GM12878 (cell line): ENCODE data around the gene ATF7IP. TPM values are rescaled to one million over a fixed set of nuclear protein-coding genes. Genes with fewer than 3 reads are reported as not detected.
A peak's percentile ranks its signal among the peaks of the same experiment; 100 is the strongest.

Experiments
- ATAC-seq: fragments of 200-7000 bp; cut with Tn5 transposase; 3 replicates; pipeline ENCODE4 v1.9.1; 2020; ENCODE audit warnings: mild to moderate bottlenecking, moderate library complexity
- BruUV-seq: library from RNA; stranded (reverse); fragments of 400-500 nt; replicated peaks from 2 replicates; lab custom pipeline; 2021; lab: Mats Ljungman, UMichigan
- CTCF ChIA-PET: fragments of 300-600 bp; sonication (Branson Sonifier 250); formaldehyde crosslinking; extraction: SDS; loops from one replicate; lab custom pipeline; 2021; ENCODE audit warnings: inconsistent platforms; lab: Yijun Ruan, JAX
- POLR2A ChIA-PET: fragments of 350-600 bp; formaldehyde crosslinking; extraction: SDS; loops from one replicate; lab custom pipeline; 2021; ENCODE audit warnings: inconsistent platforms; lab: Charles Lee
- RAD21 ChIA-PET: fragments of 300-600 bp; sonication (Branson Sonifier 250); formaldehyde crosslinking; loops from one replicate; lab custom pipeline; 2023; ENCODE audit warnings: antibody characterized with exemption; ENCODE audit not compliant: unreplicated experiment; lab: Charles Lee
- SMC1A ChIA-PET: fragments of 300-600 bp; sonication (Branson Sonifier 250); formaldehyde crosslinking; loops from one replicate; lab custom pipeline; 2023; ENCODE audit not compliant: unreplicated experiment, uncharacterized antibody; lab: Charles Lee
- DNase-seq: peaks from one replicate; pipeline ENCODE4 v3.0.0-alpha.2; 2011; ENCODE audit warnings: low read depth, low spot score
- FAIRE-seq: peaks from 3 replicates; lab custom pipeline; 2011; peaks lifted over from hg19 to GRCh38; lab: Jason Lieb, UNC
- H2AFZ ChIP-seq: 2 replicates; pipeline ENCODE4 v1.6.0; 2011; ENCODE audit warnings: low read depth, low read length, control low read depth; ENCODE audit not compliant: control insufficient read depth
- H3K27ac ChIP-seq: 2 replicates; pipeline ENCODE4 v1.5.1; 2011; ENCODE audit warnings: control low read depth; ENCODE audit not compliant: control insufficient read depth, insufficient read depth
- H3K27me3 ChIP-seq, 2 experiments: replicated peaks in 1 of 2; 2 replicates each; pipeline versions ENCODE4 v1.6.0 to v1.6.1; 2011; ENCODE audit warnings: low read length in 1 of 2; ENCODE audit not compliant: control insufficient read depth in 2 of 2, insufficient read depth in 2 of 2
- H3K36me3 ChIP-seq, 2 experiments: 2 replicates each; pipeline ENCODE4 v1.5.1; 2011; ENCODE audit warnings: low read length in 1 of 2; ENCODE audit not compliant: control insufficient read depth in 2 of 2, insufficient read depth in 2 of 2
- H3K4me1 ChIP-seq: 2 replicates; pipeline ENCODE4 v1.6.1; 2011; ENCODE audit warnings: mild to moderate bottlenecking, low read length, moderate library complexity, mixed read lengths; ENCODE audit not compliant: control insufficient read depth, insufficient read depth
- H3K4me2 ChIP-seq: 2 replicates; pipeline ENCODE4 v1.6.0; 2011; ENCODE audit warnings: control low read depth; ENCODE audit not compliant: control insufficient read depth, insufficient read depth
- H3K4me3 ChIP-seq: fragments of 200-600 bp; sonication (generic); 2 replicates; pipeline ENCODE4 v1.5.1; 2016
- H3K79me2 ChIP-seq: 2 replicates; pipeline ENCODE4 v1.6.0; 2011; ENCODE audit warnings: low read length; ENCODE audit not compliant: control insufficient read depth, insufficient read depth
- H3K9ac ChIP-seq: 2 replicates; pipeline ENCODE4 v1.8.0; 2011; ENCODE audit warnings: low read length, control low read depth, mixed read lengths; ENCODE audit not compliant: control insufficient read depth, insufficient read depth
- H3K9me3 ChIP-seq: replicated peaks from 3 replicates; pipeline ENCODE4 v1.5.1; 2011; ENCODE audit warnings: mild to moderate bottlenecking, low read length; ENCODE audit not compliant: control insufficient read depth, insufficient read depth
- H4K20me1 ChIP-seq: 2 replicates; pipeline ENCODE4 v1.6.0; 2011; ENCODE audit not compliant: control insufficient read depth, insufficient read depth
- ATF7 ChIP-seq: fragments of 450-650 bp; IDR thresholded peaks from 2 replicates; pipeline ENCODE4 v1.6.1; 2016; ENCODE audit warnings: low read depth, mild to moderate bottlenecking
- EP300 ChIP-seq, 2 experiments: fragments of 150-350 bp in 1 of 2; IDR thresholded peaks; 2 replicates each; pipeline ENCODE4 v1.6.1; 2011 to 2012; ENCODE audit warnings: low read depth in 2 of 2, low read length in 2 of 2, borderline replicate concordance in 1 of 2, improper control_type of control experiment in 1 of 2, inconsistent platforms in 1 of 2; ENCODE audit not compliant: control insufficient read depth in 1 of 2
- NFIC ChIP-seq: IDR thresholded peaks from 2 replicates; pipeline ENCODE4 v1.6.1; 2012; ENCODE audit warnings: low read depth, mild to moderate bottlenecking, inconsistent platforms, low read length, moderate library complexity
- SIN3A ChIP-seq: IDR thresholded peaks from 2 replicates; pipeline ENCODE4 v1.6.1; 2012; ENCODE audit warnings: low read depth, low read length, improper control_type of control experiment
- SIX5 ChIP-seq: IDR thresholded peaks from 2 replicates; pipeline ENCODE4 v1.6.1; 2011; ENCODE audit warnings: mild to moderate bottlenecking, low read depth, low read length, moderate library complexity; ENCODE audit not compliant: severe bottlenecking
- SUPT20H ChIP-seq: IDR thresholded peaks from 2 replicates; pipeline ENCODE4 v1.6.1; 2011; ENCODE audit warnings: low read depth, mild to moderate bottlenecking, low read length, moderate library complexity, borderline replicate concordance; ENCODE audit not compliant: control insufficient read depth
- ZSCAN29 ChIP-seq: fragments of 450-650 bp; IDR thresholded peaks from 2 replicates; pipeline ENCODE4 v1.6.1; 2017; ENCODE audit warnings: mild to moderate bottlenecking, moderate library complexity
- WGBS: methylation state at CpG from one replicate; pipeline ENCODE4 v1.1.6; 2016; ENCODE audit warnings: low lambda C conversion rate; ENCODE audit not compliant: insufficient replicate concordance, insufficient coverage; ENCODE audit errors: missing lambda C conversion rate; 5-methylcytosine and 5-hydroxymethylcytosine counted together
- in situ Hi-C: fragments of 300-500 bp; cut with MboI; formaldehyde crosslinking; loops from 9 replicates; pipeline ENCODE4 v1.14.3; 2018; ENCODE audit warnings: mixed read lengths
- intact Hi-C: fragments of 100-400 bp; cut with micrococcal nuclease; formaldehyde crosslinking; loops from one replicate; pipeline ENCODE4 v1.14.2; 2022; ENCODE audit not compliant: unreplicated experiment
- polyA plus RNA-seq, 11 experiments: library from polyadenylated mRNA; depleted of rRNA in 4 of 11; unstranded in 6 of 11; stranded (reverse) in 5 of 11; fragments of >200 nt; fragmentation: Nextera tagmentation in 4 of 11; fragmentation: Illumina TruSeq in 1 of 11; extraction: Ambion mirVana in 4 of 11; extraction: Trizol in 1 of 11; gene quantifications; 1 replicate in 1 of 11; 2 replicates in 10 of 11; pipeline versions ENCODE4 v1.2.1 to v1.2.3, GENCODE V29; 2011 to 2016; ENCODE audit warnings: inconsistent platforms in 2 of 11, missing spikeins in 2 of 11, low read depth in 1 of 11
- total RNA-seq, 4 experiments: library from RNA; depleted of rRNA in 3 of 4; stranded (reverse); fragments of >200 nt in 3 of 4; fragmentation: Illumina TruSeq in 1 of 4; extraction: Trizol in 1 of 4; gene quantifications; 2 replicates each; pipeline versions ENCODE4 v1.2.1 to v1.2.3, GENCODE V29; 2013 to 2021
- TF ChIP-seq, protein P1 (sequence below): fragments of 450-650 bp; IDR thresholded peaks from 2 replicates; pipeline ENCODE4 v1.6.1; 2017; ENCODE audit warnings: mild to moderate bottlenecking, low read depth, inconsistent platforms; ENCODE audit not compliant: poor library complexity, severe bottlenecking

ATF7IP gene
- total and polyA plus RNA-seq, 10 of the 15 experiments (the other 5 are each of a cell fraction or from before 2014, with no cell fraction given) = 6.2 to 66.6 (median 29.3) TPM

DNA sequence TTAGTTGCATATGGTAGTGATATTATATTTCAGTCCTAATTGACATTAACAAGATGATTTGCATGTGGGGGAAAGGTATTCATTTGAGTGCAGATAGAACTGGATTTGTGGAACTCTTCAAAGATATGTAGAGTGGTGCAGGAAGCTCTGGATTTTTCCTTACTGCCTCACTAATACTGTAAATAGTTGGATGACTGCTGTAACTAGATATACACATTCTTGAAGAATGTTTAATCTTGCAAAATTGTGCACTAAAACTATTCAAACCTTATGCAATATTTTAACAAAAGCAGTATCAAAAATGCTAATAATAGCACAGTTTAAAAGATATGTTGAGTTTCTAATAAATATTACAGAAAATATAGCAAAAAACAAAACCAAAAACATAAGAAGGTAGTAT, 43.1 kb upstream of the ATF7IP start (continued):
- TF ChIP-seq EP300 (IDR thresholded peaks at IDR 0.05; ENCODE audit: borderline replicate concordance in 1 of 2, control insufficient read depth in 1 of 2, low read depth in 2 of 2, low read length in 2 of 2) (no peak), ZSCAN29 (no peak), SIX5 (no peak), SUPT20H (no peak), NFIC (no peak), SIN3A (no peak)
- TF ChIP-seq, protein P1, sequence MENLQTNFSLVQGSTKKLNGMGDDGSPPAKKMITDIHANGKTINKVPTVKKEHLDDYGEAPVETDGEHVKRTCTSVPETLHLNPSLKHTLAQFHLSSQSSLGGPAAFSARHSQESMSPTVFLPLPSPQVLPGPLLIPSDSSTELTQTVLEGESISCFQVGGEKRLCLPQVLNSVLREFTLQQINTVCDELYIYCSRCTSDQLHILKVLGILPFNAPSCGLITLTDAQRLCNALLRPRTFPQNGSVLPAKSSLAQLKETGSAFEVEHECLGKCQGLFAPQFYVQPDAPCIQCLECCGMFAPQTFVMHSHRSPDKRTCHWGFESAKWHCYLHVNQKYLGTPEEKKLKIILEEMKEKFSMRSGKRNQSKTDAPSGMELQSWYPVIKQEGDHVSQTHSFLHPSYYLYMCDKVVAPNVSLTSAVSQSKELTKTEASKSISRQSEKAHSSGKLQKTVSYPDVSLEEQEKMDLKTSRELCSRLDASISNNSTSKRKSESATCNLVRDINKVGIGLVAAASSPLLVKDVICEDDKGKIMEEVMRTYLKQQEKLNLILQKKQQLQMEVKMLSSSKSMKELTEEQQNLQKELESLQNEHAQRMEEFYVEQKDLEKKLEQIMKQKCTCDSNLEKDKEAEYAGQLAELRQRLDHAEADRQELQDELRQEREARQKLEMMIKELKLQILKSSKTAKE = no peak

DNA sequence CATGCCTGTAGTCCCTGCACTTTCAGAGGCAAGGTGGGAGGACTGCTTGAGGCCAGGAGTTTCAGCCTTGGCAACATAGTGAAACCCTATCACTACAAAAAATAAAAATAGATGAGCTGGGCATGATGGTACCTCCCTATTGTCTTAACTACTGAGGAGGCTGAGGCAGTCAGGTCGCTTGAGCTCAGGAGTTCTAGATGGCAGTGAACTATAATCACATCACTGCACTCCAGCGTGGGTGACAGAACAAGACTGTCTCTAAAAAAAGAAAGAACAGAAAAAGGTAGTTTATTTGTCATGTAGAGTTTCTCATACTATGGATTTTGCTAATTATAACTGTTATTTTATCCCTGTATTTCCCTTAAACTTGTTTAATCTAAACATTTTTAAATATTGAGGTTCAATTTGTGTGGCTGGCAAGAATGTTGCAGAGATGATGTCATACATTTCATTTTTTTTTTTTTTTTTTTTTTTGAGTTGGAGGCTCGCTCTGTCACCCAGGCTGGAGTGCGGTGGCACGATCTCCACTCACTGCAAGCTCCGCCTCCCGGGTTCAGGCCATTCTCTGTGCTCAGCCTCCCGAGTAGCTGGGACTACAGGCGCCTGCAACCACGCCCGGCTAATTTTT, 39.7 kb upstream of the ATF7IP start:
- WGBS = 79% methylated on average over 9 of the region's 11 CpGs
- Histone ChIP-seq H3K27me3 (no peaks in the 10 kb centered on the region), H3K4me1 (no peaks in the 10 kb centered on the region), H3K9me3 (no peaks in the 10 kb centered on the region; the same call in 2 of the 3 replicates), H2AFZ (no peak overlapping the region), H4K20me1 (no peaks in the 10 kb centered on the region), H3K4me3 (no peak overlapping the region)
- DNase-seq = no peak
- SMC1A ChIA-PET = interaction anchor here (1.8 kb wide), 1 partner anchor 11 kb away, joined by 5 read pairs; no protein-coding TSS in a partner anchor
- no TSS peak for BruUV-seq
- CTCF ChIA-PET = no interaction called here
- TF ChIP-seq, protein P1 = no peak
- peak; percentile 48; the same call in 1 of the 2 replicates for TF ChIP-seq ATF7
- TF ChIP-seq, all 136 proteins: peak for 1
- ATAC-seq (no peak), FAIRE-seq (no peak)
- intact Hi-C loops = no loop called here
- Histone ChIP-seq H3K27ac (no peak overlapping the region), H3K4me2 (no peak overlapping the region), H3K9ac (no peak overlapping the region), H3K79me2 (no peaks in the 10 kb centered on the region), H3K36me3 (no peaks in the 10 kb centered on the region)
- ChIA-PET RAD21 (interaction anchor here (0.9 kb wide), 1 partner anchor 9 kb away, joined by 5 read pairs; no protein-coding TSS in a partner anchor), POLR2A (interaction anchor here (0.7 kb wide), 3 partner anchors 155 to 551 kb away, joined by 3 to 4 read pairs (median 4); no protein-coding TSS in a partner anchor)
- in situ Hi-C loops = no loop called here
